DMS114 treated with DMSO at 0.1 percent for 48 hours (cell line): ENCODE measurements around the gene PPAT.

Experiments used
- DNase-seq: peaks from one replicate; lab custom pipeline; 2025; ENCODE audit not compliant: unreplicated experiment; lab: John Stamatoyannopoulos, UW

The PPAT gene

DNA sequence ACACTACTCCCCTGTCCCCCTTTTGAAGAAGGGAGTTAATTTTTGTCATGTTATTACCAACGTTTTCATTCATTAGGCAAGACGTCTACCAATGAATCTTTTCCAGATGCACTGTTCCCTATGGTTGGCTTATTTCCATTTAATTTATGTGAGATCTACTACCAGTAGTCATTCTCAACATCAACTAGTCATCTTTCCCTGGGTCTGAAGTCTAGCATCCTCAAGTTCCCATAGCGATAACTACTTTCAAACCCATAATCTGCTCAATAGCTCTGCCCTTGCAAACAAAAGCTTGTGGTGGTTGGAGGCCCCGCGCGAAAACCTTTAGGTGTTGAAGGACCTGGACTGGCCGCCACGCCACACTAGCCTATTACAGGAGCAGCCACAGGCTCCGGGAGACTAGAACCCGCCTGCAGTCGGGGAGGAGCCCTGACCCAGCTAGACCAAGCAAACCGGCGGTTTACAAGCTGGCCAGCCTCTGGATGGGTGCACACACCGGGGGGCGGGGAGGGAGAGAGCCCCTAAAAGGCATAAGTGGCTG, 746 bp downstream of the PPAT start:
- peak; percentile 26 for DNase-seq

GRCh38 chr4:56433280-56433679, 2.1 kb downstream of the PPAT start:
- DNase-seq = no peak

- DNase-seq = no peak
These were observed 5.2 kb downstream of the PPAT start for GRCh38 chr4:56430203-56430602.

DNA sequence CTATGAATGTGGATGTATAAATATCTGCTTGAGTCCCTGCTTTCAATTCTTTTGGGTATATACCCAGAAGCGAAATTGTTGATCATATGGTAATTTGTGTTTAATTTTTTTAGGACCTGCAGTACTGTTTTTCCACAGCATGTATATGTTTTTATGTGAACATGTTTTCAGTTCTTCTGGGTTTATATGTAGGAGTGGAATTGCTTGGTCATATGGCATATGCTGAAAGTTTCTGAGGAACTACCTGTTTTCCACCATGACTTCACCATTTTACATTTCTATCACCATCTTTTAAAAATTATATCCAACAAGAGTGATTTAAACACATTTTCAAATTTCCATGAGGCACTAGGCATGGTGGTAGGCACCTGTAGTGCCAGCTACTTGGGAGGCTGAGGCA, 8.2 kb downstream of the PPAT start:
- no peak for DNase-seq

DNA sequence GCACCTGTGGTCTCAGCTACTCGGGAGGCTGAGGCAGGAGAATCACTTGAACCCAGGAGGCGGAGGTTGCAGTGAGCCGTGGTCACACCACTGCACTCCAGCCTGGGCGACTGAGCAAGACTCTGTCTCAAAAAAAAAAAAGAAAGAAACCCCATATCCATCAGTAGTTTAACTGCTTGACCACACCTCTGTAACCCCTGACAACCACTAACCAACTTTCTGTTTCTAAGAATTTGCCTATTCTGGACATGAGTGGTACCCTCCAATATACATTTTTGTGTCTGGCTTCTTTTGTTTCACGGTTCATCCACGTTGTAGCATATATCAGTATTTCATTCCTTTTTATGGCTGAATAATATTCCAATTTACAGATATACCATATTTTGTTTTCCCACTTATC, 9.1 kb downstream of the PPAT start:
- DNase-seq = no peak

- DNase-seq = no peak
These were observed 9.9 kb downstream of the PPAT start for GRCh38 chr4:56425518-56425917.

GRCh38 chr4:56424697-56425514, 10.5 kb downstream of the PPAT start:
- DNase-seq = no peak

- no peak for DNase-seq
These were observed 11.2 kb downstream of the PPAT start for GRCh38 chr4:56424176-56424575.

- DNase-seq = no peak
These were observed 18.0 kb downstream of the PPAT start for GRCh38 chr4:56417396-56417795.

DNA sequence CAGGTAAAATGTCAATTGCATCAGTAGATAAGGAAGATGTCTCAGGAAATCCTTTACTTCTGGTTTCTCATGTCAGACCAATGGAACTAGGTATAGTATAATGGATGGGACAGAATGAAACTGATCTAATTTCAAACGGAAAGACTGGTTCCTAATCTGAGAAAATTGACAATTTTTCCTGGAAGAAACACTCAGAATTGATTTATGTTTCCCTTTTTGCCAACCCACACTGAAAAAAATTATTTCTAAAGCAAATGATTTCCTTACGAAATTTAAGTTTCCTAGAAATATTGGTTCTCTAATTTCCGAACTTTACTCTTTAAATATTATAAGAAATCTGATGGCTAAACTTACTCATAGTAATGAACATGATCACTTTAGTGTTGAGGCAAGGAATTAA, 19.1 kb downstream of the PPAT start:
- DNase-seq = no peak

GRCh38 chr4:56414135-56414670, 21.2 kb downstream of the PPAT start:
- no peak for DNase-seq

DNA sequence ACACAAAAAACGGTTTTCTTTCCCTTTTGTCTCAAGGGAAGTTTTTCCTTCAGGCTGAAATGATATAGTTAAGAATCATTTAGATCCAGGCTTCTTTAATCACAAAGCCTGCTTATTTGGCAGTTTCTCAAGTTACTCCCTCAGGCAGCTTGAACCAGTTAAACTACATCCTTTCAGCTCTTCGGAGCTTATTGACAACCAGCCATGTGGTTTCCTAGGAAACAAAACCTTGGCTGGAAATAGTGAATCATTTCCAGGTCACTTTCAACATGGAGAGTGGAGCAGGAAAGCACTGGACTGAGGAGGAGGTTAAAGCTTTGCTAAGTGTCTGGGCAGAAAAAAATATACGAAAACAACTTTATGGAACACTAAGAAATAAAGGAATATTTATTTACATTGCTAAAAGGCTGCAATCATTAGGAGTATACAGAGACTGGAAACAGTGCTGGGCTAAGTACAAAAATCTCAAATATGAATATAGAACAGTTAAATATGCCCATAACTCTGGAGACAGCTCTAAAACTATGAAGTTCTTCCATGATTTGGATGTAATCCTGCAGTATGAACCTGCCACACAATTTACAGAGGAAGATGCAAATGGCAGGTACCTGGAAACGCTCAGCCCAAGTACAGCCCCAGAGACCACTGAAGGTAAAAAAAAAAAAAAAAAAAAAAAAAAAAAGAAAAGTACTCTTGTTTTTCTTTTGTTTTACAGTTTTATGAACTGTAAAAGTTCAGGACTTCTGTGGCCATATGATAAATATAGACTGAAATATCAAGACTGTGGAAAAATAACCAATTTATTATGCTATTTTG, 25.0 kb downstream of the PPAT start:
- no peak for DNase-seq

GRCh38 chr4:56409511-56410090, 25.8 kb downstream of the PPAT start:
- DNase-seq = no peak

- DNase-seq = no peak
These were observed 26.4 kb downstream of the PPAT start for GRCh38 chr4:56408978-56409377.

GRCh38 chr4:56406151-56406550, 29.3 kb downstream of the PPAT start:
- DNase-seq = no peak

DNA sequence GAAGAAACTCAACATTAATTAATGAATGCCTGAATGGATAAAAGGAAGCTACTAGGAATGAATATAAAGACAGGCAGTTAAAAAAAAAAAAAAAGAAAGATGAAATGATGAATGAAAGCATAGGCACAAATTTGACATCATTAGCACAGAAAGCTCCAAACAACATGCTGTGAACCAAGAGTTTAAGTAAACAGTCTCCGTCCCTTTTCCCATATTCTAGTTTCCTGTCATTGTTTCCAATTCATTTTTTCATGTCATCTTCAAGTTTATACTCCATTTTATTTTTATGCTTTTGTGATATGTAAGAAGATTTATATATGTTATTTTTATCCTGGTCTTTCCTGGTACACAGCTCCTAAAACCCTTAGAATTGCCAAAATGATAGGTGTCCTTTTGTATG, 30.4 kb downstream of the PPAT start:
- no peak for DNase-seq

DNA sequence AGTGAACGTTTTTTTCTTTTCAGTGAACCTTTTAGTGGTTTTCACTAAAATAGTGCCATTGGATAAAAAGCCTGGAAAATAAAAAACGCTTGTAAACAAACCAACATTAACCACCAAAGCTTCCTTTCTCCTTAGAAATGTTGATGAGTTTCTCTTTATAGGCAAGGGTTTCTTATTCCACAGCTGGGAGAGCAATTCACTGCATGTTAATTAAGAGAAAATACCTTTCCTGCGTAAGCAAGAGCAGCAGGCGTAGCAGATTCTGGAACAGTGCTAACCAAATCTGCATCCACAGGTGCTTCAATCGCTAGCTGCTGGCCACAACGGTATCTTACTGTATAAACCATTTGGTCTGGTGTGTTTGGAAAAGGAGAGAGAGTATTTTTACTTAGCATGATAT, 34.9 kb downstream of the PPAT start:
- no peak for DNase-seq

DNA sequence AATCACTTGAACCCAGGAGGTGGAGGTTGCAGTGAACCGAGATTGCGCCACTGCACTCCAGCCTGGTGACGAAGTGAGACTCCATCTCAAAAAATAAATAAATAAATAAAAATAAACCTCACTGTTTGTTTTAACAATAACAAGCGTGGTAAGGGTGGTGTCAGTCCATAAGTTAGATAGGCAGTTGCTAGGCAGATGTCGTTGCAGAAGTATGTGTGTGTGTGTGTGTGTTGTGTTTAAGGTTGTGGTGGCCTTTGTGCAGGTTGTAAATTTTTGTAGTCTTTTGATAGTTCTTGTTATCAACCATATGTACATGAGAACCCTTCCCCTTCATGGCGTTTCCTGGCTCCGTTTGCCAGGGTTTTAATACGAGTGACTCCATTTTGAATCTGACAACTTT, 44.1 kb downstream of the PPAT start:
- DNase-seq = no peak

GRCh38 chr4:56389558-56389957, 45.9 kb downstream of the PPAT start:
- DNase-seq = no peak

DNA sequence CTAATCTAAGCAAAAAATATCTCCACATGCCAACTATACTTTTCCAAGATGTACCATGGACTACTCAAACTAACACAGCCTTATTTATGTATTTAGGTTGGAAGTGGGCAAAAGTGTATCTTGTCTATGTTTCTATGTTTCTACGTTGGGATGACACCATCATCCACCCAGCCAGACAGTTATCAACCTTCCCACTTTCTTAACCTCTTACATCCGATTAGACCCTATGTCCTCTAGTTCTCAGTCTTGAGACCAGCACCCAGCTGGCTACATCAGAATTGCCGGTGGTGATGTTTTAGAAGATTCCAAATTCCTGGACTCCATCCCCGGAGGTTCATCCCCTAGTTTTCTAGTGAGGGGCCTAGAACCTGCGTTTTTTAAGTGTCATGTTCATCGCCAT, 47.1 kb downstream of the PPAT start:
- no peak for DNase-seq
